Stomach (tissue), 9 donors: ENCODE measurements around the gene CMIP. TPM values are rescaled to one million over a fixed set of nuclear protein-coding genes. Genes with fewer than 3 reads are reported as not detected.

Source experiments
- DNase-seq, 2 donors: peaks; one replicate each; pipeline versions ENCODE4 v3.0.0 to v3.0.0-alpha.2; 2013 to 2019
- H3K27ac ChIP-seq, 5 donors: fragments of 200-600 bp in 4 of 5; sonication (generic) in 4 of 5; one replicate each; pipeline ENCODE4 v1.5.1; 2013 to 2019; ENCODE audit warnings: mild to moderate bottlenecking in 1 of 5, moderate library complexity in 1 of 5
- H3K27me3 ChIP-seq, 3 donors: fragments of 200-600 bp; sonication (generic); one replicate each; pipeline ENCODE4 v1.5.1; 2017 to 2019; ENCODE audit warnings: mixed run types in 1 of 3
- H3K36me3 ChIP-seq, 4 donors: fragments of 200-600 bp; sonication (generic); 1 replicate in 3 of 4; 2 replicates in 1 of 4; pipeline ENCODE4 v1.5.1; 2016 to 2019
- H3K4me1 ChIP-seq, 4 donors: fragments of 200-600 bp; sonication (generic); one replicate each; pipeline ENCODE4 v1.5.1; 2016 to 2019
- H3K4me3 ChIP-seq, 4 donors: fragments of 200-600 bp; sonication (generic) in 3 of 4; one replicate each; pipeline ENCODE4 v1.5.1; 2016 to 2019; ENCODE audit warnings: mild to moderate bottlenecking in 1 of 4
- H3K9me3 ChIP-seq, 4 donors: fragments of 200-600 bp; sonication (generic); one replicate each; pipeline ENCODE4 v1.5.1; 2016 to 2019
- CTCF ChIP-seq, 7 experiments: fragments of 450-650 bp in 4 of 7; fragments of 200-600 bp in 3 of 7; sonication (generic) in 3 of 7; IDR thresholded peaks; one replicate each; pipeline ENCODE4 v1.5.1; 2016 to 2019; ENCODE audit warnings: antibody characterized with exemption in 7 of 7, control low read depth in 2 of 7, mild to moderate bottlenecking in 1 of 7
- EP300 ChIP-seq: sonication (generic); formaldehyde crosslinking; IDR thresholded peaks from one replicate; pipeline ENCODE4 v1.6.1; 2017; ENCODE audit warnings: antibody characterized with exemption
- POLR2A ChIP-seq, 4 donors: fragments of 450-650 bp; IDR thresholded peaks; one replicate each; pipeline ENCODE4 v1.6.1; 2016; ENCODE audit warnings: antibody characterized with exemption in 4 of 4, control low read depth in 2 of 4, mild to moderate bottlenecking in 1 of 4, moderate library complexity in 1 of 4
- POLR2AphosphoS5 ChIP-seq, 3 donors: sonication (generic); formaldehyde crosslinking; IDR thresholded peaks; one replicate each; pipeline ENCODE4 v1.6.1; 2016; ENCODE audit warnings: antibody characterized with exemption in 3 of 3
- WGBS, 5 donors: extraction: QIAGEN DNeasy Blood & Tissue Kit in 3 of 5; methylation state at CpG; one replicate each; pipeline versions ENCODE4 v1.1.5 to v1.1.7; 2013 to 2018; 5-methylcytosine and 5-hydroxymethylcytosine counted together
- intact Hi-C: fragments of 100-400 bp; cut with DNase I; formaldehyde crosslinking; loops from one replicate; pipeline ENCODE4 v1.15.1; 2023; ENCODE audit warnings: low total_unique reads
- polyA plus RNA-seq, 3 donors: library from polyadenylated mRNA; stranded (reverse); fragments of 200-250 nt; gene quantifications; one replicate each; pipeline ENCODE4 v1.2.3, GENCODE V29; 2013
- total RNA-seq, 5 donors: library from RNA; depleted of rRNA; stranded (reverse); fragments of >200 nt; gene quantifications; one replicate each; pipeline versions ENCODE4 v1.1.0 to v1.2.3, GENCODE V29; 2014 to 2016
- donor health status: healthy with polysubstance abuse.
- donor health status: Bipolar disorder and iron deficiency.
- donor health status: healthy.

CMIP gene
- total and polyA plus RNA-seq, 8 donors = 11.1 to 71.0 (median 31.2) TPM

DNA sequence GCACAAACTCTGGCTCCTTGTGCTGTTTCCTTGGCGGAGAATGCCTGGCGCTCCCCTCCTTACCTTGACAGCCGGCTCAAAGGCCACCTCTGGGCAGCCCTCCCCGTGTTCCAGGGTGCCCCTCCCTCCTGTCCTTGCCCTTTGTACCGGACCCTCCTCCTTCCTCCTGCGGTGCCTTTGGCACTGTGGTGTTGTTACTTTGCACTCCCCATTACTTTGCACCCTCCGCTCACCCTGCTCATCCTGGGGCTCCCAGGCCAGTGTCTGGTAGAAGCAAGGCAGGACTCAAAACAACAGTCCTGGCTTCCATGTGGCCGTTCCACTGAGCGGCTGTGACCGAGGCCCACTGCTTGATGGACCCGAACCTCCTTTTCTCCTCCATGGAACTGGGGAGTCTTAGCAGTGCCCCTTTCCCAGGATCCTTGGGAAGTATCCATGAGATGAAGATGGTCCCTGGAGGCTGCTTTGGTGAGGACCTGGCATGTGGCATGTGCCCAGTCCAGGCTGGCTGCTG, 147.8 kb downstream of the CMIP start:
- 59 to 71% (median 67%) methylated on average over 8 to 11 of the region's 11 CpGs for WGBS, 5 donors
- peaks cover 0 to 7% (median 0%) of the 10 kb centered on the region in 4 donors for H3K36me3 ChIP-seq
- peak in 1 of 2 donors; percentile 71 for DNase-seq
- H3K9me3 ChIP-seq = no peaks in the 10 kb centered on the region
- H3K4me1 ChIP-seq = peaks cover 11 to 25% (median 18%) of the 10 kb centered on the region in 4 donors
- H3K27ac ChIP-seq = peak overlapping the region in 1 of 5 donors; percentile 30
- no peak overlapping the region for H3K4me3 ChIP-seq
- intact Hi-C loops = no loop called here
- no peaks in the 10 kb centered on the region for H3K27me3 ChIP-seq
- no peak for TF ChIP-seq EP300
- TF ChIP-seq POLR2A (IDR thresholded peaks at IDR 0.05) = no peak
- no peak for TF ChIP-seq POLR2AphosphoS5 (IDR thresholded peaks at IDR 0.05)
- no peak for TF ChIP-seq CTCF (IDR thresholded peaks at IDR 0.05)

GRCh38 chr16:81593481-81593880, 148.9 kb downstream of the CMIP start:
- Histone ChIP-seq H3K4me3 (no peak overlapping the region), H3K4me1 (peaks cover 11 to 26% (median 18%) of the 10 kb centered on the region in 4 donors), H3K27me3 (no peaks in the 10 kb centered on the region), H3K27ac (peak overlapping the region in 1 of 5 donors; percentile 30), H3K36me3 (peaks cover 0 to 7% (median 0%) of the 10 kb centered on the region in 4 donors), H3K9me3 (no peaks in the 10 kb centered on the region)
- 88 to 97% (median 96%) methylated on average over 11 to 16 of the region's 16 CpGs for WGBS, 5 donors
- no peak for TF ChIP-seq CTCF (IDR thresholded peaks at IDR 0.05)
- DNase-seq = no peak
- intact Hi-C loops = no loop called here

DNA sequence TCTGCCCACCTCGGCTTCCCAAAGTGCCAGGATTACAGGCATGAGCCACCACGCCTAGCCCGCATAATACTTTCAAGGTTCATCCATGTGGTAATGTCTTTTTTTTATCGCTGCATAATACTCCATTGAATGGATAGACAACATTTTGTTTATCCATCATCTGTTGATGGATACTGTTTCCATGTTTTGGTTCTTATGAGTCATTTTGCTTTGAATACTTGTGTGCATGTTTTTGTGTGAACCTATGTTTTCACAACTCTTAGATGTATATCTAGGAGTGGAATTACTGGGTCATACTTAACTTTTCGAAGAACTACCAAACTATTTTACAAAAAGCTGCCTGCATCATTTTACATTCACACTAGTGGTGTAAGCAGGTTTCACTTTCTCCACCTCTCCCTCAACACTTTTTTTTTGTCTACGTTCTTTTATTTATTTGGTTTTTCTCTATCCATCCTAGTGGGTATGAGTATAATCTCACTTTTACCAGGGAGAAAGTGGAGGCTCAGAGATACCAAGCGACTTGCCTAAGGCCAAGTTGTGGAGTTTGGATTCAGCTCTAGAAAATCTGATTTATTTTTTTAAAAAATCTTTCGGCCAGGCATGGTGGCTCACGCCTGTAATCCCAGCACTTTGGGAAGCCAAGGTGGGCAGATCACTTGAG, 151.2 kb downstream of the CMIP start:
- H3K9me3 ChIP-seq = no peaks in the 10 kb centered on the region
- H3K36me3 ChIP-seq = no peaks in the 10 kb centered on the region
- 91 to 95% (median 94%) methylated on average over 9 of the region's 9 CpGs for WGBS, 5 donors
- H3K27me3 ChIP-seq = no peaks in the 10 kb centered on the region
- TF ChIP-seq POLR2AphosphoS5 (IDR thresholded peaks at IDR 0.05) = no peak
- DNase-seq = no peak
- H3K4me3 ChIP-seq = no peak overlapping the region
- H3K4me1 ChIP-seq = peaks cover 25 to 49% (median 37%) of the 10 kb centered on the region in 4 donors
- intact Hi-C loops = no loop called here
- H3K27ac ChIP-seq = no peak overlapping the region

GRCh38 chr16:81597079-81597658, 152.6 kb downstream of the CMIP start:
- H3K36me3 ChIP-seq = no peaks in the 10 kb centered on the region
- H3K4me1 ChIP-seq = peaks cover 37 to 53% (median 40%) of the 10 kb centered on the region in 4 donors
- no peak overlapping the region for H3K4me3 ChIP-seq
- H3K27ac ChIP-seq = no peak overlapping the region
- TF ChIP-seq POLR2AphosphoS5 (IDR thresholded peaks at IDR 0.05) (no peak), POLR2A (IDR thresholded peaks at IDR 0.05) (no peak), EP300 (no peak), CTCF (IDR thresholded peaks at IDR 0.05) (no peak)
- H3K27me3 ChIP-seq = no peaks in the 10 kb centered on the region
- 93 to 97% (median 94%) methylated on average over 5 of the region's 5 CpGs for WGBS, 5 donors
- H3K9me3 ChIP-seq = no peaks in the 10 kb centered on the region
- intact Hi-C loops = no loop called here
- no peak for DNase-seq

DNA sequence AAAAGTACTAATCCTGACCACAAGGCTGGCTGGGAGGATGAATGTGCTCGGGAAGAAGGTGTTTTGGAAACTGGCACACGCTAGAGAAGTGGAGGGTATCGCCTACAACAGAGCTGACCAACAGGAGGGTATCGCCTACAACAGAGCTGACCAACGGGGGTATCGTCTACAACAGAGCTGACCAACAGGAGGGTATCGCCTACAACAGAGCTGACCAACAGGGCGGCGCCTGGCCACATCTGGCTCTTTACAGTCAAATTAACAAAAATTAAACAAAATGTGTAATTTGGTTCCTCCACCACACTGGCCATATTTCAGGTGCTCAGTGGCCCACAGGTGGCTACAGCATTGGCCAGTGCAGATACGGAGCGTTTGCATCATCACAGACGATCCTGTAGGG, 153.5 kb downstream of the CMIP start:
- Histone ChIP-seq H3K9me3 (no peaks in the 10 kb centered on the region), H3K27me3 (no peaks in the 10 kb centered on the region), H3K36me3 (no peaks in the 10 kb centered on the region), H3K27ac (no peak overlapping the region), H3K4me1 (peaks cover 33 to 45% (median 41%) of the 10 kb centered on the region in 4 donors), H3K4me3 (no peak overlapping the region)
- WGBS, 5 donors = 93 to 96% (median 95%) methylated on average over 12 of the region's 12 CpGs
- DNase-seq = no peak
- no peak for TF ChIP-seq EP300
- TF ChIP-seq POLR2A (IDR thresholded peaks at IDR 0.05) = no peak
- no peak for TF ChIP-seq CTCF (IDR thresholded peaks at IDR 0.05)
- no peak for TF ChIP-seq POLR2AphosphoS5 (IDR thresholded peaks at IDR 0.05)
- intact Hi-C loops = no loop called here
